Activated gamma-delta T cell treated with anti-CD3 and anti-CD28 coated beads, Interleukin-2, amount 50 U/mL, for 16 hours (primary cell): ENCODE results near the gene SSTR3.
"Not testable (repeated sequence)": the region's sequence is repeated elsewhere in the genome, so short reads cannot be mapped to it uniquely, and the experiment has no call there.

Experiments used
- DNase-seq: peaks from one replicate; pipeline ENCODE4 v3.0.0-alpha.2; 2020; ENCODE audit warnings: low read depth

SSTR3 gene

DNA sequence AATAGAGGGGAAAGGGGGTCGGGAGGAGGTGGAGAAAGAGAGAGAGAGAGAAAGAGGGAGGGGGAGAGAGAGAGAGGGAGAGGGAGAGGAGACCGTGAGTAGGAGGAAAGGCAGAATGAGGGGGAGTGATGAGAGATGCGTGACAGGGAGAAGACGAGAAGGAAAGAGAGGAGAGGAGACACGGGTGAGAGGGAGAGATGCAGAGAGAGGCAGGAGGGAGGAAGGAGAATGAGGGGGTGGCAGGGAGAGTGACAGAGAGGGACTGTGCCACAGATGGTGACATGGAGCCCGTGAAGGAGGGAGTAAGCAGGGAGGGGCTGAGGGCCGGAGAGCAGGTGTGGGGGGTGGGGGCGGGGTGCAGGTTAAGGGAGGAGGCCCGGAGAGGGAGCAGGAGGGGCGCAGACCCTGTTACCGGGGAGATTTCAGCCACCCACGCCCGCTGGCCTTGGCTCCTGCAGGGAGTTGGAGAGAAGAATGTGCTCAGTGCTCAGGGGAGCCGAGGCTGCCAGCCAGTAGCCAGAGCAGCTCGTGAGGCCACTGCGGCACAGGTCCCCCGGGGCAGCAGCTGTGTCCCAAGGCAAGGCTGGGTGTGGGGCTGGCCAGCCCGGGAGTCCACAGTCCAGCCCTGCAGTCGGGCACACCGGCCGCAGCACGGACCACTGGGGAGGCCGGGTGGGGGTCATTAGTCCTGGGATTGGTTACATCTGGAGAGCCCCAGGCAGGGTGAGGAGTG, at the start of gene SSTR3:
TSS of gene SSTR3 (minus strand) at position 304 of the 733 bp plus-strand sequence. CDS start 4,674 bp downstream, outside the sequence.
- no peak for DNase-seq

DNA sequence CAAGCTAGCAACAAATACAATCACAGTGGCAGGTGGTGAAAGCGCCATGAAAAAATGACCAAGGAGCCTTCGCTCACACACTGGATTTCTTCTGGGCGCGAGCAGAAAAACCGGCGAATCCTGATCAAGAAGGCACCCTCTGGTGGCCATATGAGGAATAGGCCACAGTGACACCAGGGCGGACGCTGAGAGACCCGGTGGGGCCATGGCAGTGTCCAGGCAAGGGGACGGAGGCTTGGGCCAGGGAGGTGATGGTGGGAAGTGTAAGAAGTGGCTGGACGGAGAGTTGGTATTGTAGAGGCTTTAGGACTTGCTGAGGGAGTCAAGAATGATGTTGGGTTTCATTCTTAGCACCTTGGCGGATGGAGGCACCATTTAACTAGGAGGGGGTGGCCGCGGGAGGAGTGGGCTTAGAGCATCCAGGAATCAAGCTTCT, 48.6 kb upstream of the SSTR3 start:
- DNase-seq: peak; percentile 45

- no peak for DNase-seq
These were observed 48.0 kb upstream of the SSTR3 start for GRCh38 chr22:37260155-37260795.

GRCh38 chr22:37259540-37260029, 47.3 kb upstream of the SSTR3 start:
- DNase-seq: no peak

DNA sequence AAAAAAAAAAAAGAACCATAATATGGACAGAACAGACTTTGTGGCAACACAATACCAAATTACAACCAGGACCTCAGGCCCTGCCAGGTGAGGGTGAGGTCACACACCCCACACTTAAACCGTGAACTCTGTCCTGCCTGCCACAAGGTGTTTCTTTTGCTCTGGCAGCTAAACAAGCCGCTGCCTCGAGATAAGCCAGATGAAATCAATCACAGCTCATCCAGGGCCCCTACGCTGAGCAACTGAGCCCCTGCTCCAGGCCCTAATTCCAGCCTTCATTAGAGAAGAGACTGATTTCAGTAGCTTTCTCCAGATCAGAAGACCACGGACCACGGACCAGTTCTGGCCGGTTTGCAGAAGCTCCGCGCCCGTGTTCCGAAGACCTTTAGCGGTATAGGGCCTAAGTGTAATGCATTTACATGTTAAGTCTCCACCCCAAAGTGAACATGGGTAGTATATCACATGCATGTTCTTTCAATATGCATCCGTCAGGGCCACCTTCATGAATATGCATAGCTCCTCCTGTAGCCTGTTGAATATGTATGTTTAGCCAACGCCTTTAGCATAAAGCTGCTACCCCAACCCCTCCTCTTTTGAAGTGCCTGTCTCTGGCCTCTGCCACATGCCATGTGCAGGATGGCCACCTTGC, 46.6 kb upstream of the SSTR3 start:
- no peak for DNase-seq

GRCh38 chr22:37258005-37258752, 45.9 kb upstream of the SSTR3 start:
- no peak for DNase-seq

GRCh38 chr22:37256075-37256726, 43.9 kb upstream of the SSTR3 start:
- no peak for DNase-seq

DNA sequence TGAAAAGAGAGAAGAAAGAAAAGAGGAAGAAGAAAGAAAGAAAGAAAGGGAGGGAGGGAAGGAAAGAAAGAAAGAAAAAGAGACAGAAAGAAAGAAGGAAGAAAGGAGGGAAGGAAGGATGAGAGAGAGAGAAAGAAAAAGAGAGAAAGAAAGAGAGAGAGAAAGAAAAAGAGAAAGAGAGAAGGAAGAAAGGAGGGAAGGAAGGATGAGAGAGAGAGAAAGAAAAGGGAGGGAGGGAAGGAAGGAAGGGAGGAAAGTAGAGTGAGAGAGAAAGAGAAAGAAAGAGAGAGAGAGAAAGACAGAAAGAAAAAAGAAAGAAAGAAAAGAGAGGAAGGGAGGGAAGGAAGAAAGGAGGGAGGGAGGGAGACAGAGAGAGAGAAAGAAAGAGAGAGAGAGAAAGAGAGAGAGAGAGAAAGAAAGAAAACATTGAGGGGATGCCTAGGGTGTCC, 43.3 kb upstream of the SSTR3 start:
- DNase-seq: no peak

GRCh38 chr22:37254867-37255233, 42.6 kb upstream of the SSTR3 start:
- DNase-seq: no peak

DNA sequence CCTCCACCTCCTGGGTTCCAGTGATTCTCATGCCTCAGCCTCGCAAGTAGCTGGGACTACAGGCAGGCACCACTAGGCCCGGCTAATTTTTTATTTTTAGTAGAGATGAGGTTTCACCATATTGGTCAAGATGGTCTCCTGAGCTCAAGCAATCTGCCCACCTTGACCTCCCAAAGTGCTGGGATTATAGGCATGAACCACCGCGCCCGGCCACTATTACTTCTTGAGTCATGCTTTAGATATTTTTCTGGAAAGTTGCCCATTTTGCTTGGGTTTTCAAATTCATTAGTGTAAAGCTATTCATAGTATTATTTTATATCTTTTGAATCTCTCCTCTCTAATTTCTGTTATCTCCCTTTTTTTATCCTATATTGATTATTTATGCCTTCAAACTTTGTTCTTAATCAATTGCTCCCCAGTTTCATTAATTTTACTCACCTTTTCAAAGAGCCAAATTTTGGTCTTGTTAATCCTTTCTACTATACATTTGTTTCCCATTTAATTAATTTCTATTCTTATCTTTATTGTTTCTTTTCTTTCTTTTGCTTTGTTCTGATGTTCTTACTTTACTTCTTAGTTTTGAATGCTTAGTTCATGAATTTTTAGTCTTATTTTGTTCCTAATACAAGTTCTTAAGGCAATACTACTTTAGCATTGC, 42.1 kb upstream of the SSTR3 start:
- no peak for DNase-seq

DNA sequence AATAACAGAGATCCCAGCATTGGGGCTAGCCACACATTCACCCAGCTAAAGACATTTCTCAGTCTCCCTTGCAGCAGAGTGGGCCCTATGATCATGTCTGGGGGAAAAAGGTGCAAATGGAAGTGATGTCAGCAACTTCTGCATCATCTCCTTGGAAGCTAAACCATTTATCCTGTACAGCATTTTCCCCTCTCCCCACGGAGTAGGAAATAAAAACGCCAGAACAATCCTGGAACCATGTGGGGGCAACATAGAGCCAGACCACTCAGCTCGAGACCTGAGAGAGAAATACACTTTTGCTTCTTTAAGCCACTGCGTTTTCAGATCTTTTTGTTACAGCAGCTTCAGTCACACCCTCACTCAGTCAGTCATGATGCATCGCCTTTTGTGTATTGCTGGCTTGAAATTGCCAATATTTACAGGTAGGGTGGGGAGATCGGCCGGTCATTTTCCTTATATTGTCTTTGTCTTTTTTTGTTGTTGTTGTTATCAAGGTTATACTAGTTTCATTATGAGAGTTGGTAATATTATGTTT, 40.9 kb upstream of the SSTR3 start:
- no peak for DNase-seq

DNA sequence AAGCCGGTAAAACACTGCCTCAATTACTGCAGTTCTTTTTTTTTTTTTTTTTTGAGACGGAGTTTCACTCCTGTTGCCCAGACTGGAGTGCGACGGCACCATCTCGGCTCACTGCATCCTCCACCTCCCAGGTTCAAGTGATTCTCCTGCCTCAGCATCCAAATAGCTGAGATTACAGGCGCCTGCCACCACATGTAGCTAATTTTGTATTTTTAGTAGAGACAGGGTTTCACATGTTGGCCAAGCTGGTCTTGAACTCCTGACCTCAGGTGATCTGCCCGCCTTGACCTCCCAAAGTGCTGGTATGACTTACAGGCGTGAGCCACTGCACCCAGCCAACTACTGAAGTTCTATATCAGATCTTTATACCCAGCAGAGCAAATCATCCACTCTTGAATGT, 39.6 kb upstream of the SSTR3 start:
- not testable (repeated sequence) for DNase-seq

DNA sequence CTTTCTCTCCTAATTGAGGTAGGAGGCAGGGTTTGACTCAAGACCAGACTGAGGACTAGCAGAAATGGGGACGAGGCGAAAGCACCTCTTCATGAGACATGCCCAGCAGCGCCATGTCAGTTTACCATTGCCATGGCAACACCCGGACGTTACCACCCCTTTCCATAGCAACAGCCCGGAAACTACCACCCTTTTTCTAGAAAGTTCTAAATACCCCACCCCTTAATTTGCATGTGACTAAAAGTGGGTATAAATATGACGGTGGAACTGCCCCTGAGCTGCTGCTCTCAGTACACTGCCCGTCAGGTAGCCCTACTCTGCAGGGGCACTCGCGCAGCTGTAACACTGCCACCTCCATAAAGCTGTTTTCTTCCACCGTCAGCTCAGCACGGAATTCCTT, 37.7 kb upstream of the SSTR3 start:
- no peak for DNase-seq

- no peak for DNase-seq
These were observed 36.0 kb upstream of the SSTR3 start for GRCh38 chr22:37248251-37248650.

DNA sequence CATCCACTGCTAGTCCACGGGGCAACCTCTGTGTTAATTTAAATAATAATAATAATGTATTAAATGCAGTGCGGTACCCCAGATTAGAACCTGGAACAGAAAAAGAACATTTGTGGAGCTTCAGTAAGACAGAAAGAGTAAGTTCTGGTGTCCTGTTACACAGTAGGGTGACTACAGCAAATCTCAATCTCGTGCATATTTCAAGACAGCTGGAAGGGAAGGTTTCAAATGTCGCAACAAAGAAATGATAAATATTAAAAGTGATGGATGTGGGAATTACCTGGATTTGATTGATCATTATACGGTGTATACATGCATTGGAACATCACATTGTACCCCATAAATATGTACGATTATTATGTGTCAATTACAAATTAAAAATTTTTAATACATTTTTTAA, 33.5 kb upstream of the SSTR3 start:
- DNase-seq: no peak

- DNase-seq: no peak
These were observed 32.8 kb upstream of the SSTR3 start for GRCh38 chr22:37244922-37245722.

GRCh38 chr22:37244114-37244921, 32.0 kb upstream of the SSTR3 start, which contains the start of gene RAC2:
Gene RAC2, minus strand, starts transcription at chr22:37244269. Its CDS starts 121 bp downstream, at chr22:37244148.
- peak; percentile 81 for DNase-seq

DNA sequence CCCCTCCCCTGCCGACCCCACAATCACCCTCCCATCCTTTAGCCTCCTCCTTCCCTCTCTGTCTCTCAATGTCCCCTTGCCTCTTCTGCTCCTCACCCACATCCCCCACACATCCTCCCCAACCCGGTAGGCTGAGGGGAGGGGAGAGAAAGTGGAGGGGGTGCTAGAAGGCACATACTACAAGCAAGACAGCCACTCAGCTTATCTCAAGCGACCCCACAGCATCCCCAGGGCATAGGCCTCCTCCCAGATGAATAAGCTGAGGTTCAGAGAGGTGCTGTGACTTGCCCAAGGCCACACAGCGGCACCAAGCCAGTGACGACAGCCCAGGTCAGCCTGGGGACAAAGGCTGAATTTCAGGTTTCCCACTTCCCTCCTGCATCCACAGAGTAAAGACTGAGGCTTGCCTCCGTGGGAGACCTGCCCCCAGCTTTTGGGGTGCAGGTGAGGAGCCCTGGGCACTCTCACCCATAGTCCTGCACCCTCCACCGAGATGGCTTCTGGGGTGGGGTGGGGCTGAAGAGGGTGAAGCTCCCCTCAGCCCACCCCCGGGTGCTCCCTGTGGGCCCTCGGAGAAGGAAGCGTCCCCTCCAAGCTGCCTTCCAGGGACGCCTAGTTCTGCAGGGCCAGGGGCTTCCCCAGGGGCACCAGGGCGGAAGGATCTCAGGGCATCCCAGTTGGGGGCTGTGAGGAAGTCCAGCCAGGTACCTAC, 31.3 kb upstream of the SSTR3 start:
- no peak for DNase-seq
